Measurements from ENCODE around the gene SPAG16.

- TF ChIP-seq CTCF (conservative IDR thresholded peaks at IDR 0.05) (no peak), ZFX (IDR thresholded peaks at IDR 0.05) (no peak)
These were observed 981.8 kb downstream of the SPAG16 start for GRCh38 chr2:214265991-214266489.
